HG02938 (cell line): ENCODE measurements around the gene FOXP1.
"Not testable (repeated sequence)": the region's sequence is repeated elsewhere in the genome, so short reads cannot be mapped to it uniquely, and the experiment has no call there.

Experiments used
- ATAC-seq: cut with Tn5 transposase; IDR thresholded peaks from one replicate; pipeline ENCODE4 v1.9.1; 2021; ENCODE audit warnings: mild to moderate bottlenecking, moderate library complexity; ENCODE audit not compliant: unreplicated experiment

The FOXP1 gene

DNA sequence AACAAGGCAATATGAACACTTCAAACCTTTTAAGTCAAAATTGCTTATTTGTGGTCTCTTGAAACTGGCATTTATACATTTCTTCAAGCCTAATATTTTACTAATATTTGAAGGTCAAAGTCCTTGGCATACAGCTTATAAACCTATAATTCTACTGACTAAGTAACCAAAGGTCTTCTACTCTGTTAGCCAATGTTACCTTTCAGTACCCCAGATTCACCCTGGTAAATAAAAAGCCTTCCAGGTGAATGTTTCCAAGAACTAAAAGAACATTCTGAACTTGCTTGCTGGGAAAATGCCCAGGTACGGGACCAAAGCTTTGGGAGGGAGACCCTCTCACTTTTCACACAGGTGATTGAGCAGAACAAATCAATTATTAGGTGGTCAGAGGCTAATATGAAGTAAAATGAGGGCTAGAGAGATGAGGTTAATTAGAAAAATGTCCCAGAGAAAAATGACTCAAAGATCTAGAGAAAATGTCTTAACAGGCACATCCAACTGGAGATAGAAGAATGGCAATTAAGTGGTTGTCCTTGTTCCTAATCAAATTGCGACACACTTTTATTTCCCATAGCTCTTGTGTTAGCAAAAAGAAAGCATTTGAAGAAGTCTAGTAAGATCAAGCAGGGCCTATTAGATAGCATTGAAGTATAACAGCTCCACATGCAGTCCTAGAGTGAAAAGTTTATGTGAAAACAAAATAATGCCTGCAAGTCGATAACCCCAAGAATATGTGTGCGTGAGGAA lies 232.0 kb downstream of the FOXP1 start:
- no peak for ATAC-seq

DNA sequence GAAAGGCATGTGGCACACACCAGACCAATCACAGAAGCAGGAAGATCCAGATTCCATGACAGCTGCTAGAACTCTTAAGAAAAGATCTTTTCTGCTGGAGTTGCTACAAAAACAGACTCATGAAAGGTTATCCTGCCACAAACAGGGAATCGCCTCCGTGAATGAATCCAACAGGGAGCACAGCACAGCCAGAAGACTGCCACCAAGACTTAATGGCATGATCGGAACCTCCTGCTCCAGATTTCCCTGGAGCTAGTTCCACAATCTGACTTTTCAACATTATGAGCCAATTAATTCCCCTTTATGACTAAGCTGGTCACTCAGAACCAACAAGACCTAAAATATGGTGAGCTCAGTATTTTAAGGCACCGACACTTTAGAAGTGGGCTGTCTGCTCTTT lies 232.5 kb downstream of the FOXP1 start:
- no peak for ATAC-seq

DNA sequence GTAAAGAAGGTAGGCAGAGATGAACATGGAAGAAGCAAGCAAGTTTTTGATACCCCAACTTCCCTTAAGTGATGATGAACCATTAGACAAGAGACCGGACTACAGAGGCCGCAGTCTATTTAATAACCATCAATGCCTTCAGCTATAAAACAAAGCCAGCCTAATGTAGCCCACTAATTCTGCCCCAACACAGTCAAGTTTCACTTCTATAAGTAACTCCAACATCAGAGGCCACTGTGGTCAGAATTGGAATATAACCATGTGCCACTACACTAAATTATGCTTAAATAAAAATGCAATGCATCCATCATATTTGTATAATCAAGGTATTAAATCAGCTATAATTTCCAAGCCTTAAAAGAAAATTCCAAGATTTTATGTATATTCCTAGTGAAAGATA lies 234.7 kb downstream of the FOXP1 start:
- no peak for ATAC-seq

DNA sequence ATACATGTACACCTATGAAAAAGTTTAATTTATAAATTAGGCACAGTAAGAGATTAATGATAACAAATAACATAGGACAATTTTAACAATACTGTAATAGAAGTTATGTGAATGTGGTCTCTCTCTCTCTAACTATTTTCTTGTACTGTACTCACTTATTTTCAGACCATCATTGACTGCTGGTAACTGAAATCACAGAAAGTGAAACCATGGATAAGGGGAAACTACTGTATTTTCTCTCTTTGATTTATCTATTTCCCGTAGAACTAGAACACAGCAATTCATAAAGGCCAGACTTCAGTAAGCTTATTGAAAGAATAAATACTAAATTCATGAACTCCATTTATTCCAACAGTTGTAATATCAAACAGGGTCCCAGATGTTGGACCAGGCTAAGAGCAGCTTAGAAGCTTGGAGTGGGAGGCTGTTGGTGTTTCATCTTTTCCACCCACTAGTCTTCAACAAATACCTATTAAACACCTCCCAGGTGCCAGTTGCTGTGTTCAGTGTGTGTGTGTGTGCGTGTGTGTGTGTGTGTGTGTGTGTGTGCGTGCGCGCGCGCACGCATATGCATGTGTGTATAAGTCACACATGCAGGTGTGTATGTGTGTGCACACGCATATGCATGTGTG lies 235.4 kb downstream of the FOXP1 start:
- no peak for ATAC-seq

DNA sequence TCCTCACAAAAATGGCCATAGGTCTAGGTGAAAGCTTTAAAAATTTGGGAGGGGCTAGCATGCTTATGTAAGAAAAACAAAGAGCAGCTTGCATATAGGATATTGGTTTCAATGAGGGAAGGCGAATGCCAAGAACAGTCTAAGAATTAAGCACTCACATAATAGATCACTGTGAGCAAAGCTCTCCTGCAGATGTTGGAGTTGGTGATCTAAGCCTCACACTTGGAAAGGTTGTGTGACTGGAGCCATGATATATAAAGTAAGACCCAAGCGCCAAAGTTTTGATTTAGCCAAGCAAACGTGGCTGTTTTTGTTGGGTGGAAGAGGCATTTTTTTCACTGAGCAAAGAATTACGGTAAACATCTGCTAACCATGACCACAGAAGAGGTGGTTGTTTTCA lies 237.5 kb downstream of the FOXP1 start:
- ATAC-seq = no peak

DNA sequence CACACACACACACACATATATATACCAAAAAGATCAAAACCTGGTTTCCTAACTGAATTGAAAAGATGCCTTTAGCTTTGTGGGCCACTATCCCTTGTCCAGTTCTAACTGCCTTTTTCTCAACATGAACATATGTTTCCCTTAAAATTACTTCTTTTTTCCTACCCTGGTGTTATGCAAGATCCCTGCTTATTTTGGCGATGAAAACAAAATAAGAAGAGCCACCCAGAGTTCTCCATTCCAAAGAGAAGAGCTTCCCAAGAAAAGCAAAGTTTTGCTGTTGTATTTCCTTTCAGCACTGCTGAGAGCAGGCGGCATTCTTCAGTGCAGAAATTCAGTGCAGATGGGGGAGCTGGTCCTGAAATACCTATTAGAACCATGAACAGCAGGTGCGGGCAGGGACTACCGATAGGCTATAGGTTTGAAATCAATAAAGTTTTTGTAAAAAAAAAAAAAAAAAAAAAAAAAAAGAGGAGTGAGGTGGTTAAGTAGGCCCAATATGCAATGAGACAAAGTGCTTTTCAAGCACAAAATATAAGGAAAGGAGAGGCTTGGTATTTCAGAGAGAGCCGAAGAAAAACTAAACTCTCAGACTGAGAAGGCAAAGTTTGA lies 238.0 kb downstream of the FOXP1 start:
- ATAC-seq = no peak

DNA sequence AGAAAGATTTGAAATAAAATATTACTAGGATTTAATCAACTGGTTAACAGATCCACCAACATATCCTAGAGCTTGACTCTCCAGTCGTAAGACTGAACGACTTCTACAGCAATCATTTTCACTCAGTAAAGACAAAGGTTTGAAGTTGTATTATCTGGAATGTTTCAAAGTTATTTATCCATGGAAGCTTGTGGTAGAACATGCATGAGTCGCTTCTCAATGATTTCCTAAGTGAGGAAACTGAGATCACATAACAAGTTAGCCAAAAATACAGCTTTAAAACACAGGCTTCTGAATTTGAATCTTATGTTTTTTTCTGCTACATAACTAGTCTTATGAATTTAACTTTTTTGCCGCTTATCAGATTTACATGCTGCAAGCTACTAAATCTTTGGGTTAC lies 241.8 kb downstream of the FOXP1 start:
- no peak for ATAC-seq

DNA sequence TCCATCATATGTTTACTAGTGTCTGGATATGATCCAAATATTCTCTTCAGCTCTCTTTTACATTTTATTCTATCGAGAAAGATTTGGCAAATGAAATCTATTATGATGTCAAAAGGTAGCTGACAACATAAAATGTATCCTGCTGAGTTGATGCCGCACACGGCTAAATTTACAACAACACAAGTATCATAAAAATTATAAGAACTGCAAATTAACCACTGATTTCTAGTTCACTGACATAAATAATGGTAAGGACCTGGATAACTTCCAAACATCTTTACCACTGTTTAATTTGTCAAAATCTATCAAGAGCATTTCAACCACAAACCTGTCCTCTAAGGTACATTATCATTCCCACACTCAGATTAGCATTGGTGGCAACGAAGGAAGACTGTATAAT lies 244.5 kb downstream of the FOXP1 start:
- no peak for ATAC-seq

DNA sequence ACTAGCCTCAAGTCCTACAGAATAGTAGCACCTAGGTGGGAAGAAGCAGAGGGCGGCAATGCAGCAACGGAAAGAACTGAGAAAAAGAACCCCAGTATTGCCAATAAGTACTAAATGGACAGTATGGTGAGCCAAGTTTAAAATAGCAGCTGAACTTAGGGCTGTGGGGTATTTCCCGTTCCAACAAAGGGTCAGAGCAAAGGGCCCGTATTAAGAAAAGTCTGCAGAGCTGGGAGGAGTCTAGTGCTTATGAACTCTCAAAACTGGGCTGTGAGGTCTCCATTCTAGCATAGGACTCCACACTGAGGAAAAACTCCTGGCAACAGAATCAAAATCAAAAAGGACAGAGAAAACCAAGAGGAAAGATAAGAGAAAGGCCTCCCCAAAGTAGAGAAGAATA lies 250.7 kb downstream of the FOXP1 start:
- no peak for ATAC-seq

DNA sequence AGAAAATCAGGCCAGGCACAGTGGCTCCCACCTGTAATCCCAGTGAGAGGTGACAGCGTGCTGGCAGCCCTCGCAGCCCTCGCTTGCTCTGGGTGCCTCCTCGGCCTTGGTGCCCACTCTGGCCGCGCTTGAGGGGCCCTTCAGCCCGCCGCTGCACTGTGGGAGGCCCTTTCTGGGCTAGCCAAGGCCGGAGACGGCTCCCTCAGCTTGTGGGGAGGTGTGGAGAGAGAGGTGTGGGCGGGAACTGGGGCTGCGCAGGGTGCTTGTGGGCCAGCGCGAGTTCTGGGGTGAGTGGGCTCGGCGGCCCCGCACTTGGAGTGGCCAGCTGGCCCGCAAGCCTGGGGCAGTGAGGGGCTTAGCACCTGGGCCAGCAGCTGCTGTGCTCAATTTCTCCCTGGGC lies 252.6 kb downstream of the FOXP1 start:
- no peak for ATAC-seq

DNA sequence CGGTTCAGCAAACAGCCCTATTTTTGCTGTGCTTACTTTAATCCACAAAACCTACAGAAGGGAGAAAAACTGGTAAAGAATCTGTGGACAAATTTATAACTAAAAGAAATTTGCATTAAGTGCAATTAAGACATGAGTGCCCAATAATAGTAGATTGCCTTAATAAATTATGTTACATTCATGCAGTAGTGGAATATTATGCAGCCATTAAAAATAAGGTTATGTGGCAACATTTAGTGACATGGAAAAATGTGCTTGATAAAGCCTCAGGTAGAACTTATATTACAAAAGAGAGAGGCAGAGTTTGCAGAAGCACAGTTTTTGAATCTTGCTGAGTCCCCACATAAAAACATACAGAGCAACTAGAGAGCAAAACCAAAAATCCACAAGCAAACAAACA lies 253.0 kb downstream of the FOXP1 start:
- no peak for ATAC-seq

DNA sequence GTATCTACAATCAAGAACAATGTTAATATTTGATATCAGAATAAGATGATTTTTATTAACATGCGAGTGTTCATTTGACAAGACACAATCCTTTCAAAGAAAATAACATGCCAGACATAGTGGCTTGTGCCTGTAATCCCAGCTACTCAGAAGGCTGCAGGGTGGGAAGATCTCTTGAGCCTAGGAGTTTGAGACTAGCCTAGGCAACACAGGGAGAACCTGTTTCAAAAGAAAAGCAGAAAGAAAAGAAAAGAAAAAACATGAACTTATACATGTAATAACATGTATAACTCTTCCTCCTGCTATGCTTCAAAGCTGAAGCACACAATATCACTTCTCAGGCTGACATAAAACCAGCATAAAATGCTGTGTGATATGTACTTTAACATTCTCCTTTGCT lies 253.7 kb downstream of the FOXP1 start:
- ATAC-seq = no peak

DNA sequence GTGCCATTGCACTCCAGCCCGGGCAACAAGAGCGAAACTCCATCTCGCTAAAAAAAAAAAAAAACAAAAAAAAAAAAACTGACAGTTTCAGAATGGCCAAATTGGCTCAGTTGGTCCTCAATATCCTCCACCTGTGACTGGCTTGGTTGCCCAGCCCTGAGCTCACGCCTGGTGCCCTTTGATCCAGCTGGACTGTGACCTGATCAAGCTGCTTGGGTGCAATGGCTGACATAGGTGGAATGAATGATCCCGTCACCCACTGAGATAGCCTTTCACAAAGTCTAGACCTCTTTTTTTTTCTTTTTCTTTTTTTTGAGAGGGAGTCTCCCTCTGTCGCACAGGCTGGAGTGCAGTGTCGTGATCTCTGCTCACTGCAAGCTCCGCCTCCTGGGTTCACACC lies 254.6 kb downstream of the FOXP1 start:
- no peak for ATAC-seq

DNA sequence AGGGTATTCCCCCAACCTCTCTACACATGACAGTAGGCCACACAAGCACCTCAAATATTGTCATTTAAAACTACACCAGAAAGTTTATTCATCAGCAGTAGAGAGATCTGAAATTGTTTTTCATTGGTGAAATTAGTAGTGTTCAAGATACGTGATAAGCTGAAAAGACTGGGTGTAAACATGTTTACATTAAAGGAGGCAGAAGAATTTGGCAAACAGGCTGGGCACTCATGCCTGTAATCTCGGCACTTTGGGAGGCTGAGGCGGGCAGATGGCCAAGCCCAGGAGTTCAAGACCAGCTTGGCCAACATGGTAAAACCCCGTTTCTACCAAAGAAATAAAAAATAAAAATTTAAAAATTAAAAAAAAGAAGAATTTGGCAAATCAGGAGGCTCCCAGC lies 255.6 kb downstream of the FOXP1 start:
- no peak for ATAC-seq

DNA sequence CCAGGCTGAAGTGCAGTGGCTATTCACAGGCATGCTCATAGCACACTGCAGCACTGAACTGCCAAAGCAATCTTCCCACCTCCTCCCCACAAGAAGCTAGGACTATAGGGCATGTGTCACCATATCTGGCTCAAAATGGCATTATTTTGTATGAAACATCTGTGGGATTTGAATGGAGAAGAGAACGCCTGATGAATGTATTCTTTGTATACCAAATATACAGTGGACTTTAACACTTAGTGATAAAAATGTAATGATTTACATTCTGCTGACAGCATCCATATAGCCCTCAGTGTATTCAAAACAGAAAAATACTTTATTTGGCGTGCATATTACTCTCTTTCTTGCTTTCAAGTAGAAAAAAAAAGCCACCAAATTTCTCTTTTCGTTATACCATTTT lies 257.8 kb downstream of the FOXP1 start:
- ATAC-seq = no peak

DNA sequence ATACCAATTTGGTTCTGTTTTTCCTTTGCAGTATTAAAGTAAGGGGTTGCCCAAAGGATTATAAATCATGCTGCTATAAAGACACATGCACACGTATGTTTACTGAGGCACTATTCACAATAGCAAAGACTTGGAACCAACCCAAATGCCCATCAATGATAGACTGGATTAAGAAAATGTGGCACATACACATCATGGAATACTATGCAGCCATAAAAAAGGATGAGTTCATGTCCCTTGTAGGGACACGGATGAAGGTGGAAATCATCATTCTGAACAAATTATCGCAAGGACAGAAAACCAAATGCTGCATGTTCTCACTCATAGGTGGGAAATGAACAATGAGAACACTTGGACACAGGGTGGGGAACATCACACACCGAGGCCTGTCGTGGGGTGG lies 259.3 kb downstream of the FOXP1 start:
- ATAC-seq = not testable (repeated sequence)

DNA sequence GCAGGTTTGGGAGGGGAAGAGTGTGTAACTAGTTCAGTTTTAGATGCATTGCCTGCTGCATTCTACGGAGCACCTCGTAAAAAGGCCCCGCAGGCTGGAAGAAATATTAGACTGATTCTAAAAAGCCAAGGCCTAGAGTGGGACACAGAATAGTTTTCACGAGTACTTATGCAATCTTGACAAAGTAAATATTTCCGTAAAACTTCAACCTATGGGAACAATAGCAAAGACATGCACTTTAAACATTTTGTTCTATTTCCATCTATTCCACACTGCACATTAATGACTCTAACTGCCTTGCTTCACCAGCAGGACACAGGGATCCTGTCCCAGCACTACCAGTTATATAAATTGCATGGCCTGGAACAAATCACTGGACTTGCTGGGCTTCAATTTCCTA lies 260.0 kb downstream of the FOXP1 start:
- no peak for ATAC-seq

DNA sequence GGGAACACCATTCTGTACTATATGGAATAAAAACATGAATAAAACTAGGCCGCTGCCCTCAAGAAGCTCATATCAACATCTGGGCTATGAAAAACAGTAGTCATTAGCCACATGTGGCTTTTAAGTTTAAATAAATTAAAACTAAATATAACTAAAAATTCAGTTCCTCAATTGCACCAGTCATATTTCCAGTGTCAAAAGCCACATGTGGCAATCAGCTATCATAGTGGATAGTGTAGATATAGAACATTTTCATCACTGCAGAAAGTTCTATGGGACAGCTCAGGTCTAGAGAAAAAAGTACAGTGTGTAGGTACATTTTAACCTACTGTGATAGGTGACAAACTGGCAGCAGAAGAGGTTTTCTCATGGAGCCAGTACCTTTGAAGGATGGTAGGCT lies 261.4 kb downstream of the FOXP1 start:
- ATAC-seq = no peak

DNA sequence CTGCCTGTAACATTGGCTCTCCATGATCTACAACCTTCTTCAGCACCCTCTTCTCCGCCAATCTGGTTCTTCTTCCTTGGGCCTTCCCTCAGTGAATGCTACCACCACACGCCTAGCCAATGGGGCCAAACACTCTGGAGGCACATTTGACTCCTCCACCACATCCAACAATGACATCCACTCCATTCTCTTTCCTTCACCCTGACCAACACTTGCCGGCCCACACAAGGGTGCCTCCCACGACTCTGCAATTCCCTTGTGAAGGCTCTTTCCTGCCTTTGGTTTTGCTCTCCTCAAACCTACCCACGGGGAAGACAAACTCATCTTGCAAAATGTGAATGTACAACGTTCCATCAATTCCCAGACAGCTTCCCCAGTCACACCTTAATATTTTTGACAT lies 263.8 kb downstream of the FOXP1 start:
- ATAC-seq = no peak

DNA sequence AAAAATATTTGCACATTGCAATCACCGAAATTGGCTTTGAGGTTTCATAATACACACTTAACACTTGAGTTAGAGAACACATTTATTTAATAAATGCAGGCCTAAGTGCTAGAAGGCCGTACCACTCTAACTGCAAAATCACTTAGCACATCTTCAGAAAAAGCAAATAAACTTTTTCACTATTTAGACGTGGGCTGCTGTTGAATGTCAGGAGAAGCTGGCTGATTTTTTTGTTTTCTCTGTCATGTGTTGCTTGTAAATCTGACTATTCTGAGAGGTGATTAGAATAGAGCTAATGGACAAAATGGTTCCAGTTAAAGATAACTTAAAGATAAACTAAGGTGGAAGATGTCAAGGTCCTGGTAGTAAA lies 265.1 kb downstream of the FOXP1 start:
- ATAC-seq = no peak

DNA sequence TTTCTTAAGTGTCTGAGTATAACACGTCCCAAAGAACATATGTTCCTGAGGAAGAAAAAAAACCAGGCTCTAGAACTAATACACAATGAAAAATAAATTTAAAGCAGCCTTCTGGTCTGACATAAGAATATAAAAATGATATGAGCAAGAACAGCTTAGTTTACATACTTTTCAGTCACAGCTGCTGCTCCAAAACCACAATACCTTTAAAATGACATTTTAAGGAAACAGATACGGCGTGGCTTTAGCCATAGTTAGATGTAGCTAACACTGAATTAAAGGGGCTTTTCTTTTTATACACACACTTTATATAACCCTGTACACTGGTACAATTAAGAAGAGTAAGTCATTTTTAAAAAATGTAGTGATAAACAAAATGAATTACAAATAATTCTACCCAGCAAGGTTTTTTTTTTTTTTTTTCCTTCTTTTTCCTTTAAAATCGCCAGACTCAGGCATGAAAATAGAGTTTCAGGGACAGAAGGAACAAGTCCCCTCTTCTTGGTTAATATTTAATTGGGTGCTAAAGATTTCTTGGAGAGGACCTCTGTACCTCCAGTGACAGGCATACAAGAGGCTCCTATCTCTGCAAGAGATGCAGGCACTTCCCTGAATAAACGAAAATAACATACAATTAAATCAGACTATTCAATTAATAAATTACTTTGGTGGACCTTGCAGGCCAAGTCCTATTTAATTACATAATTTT lies 265.6 kb downstream of the FOXP1 start:
- no peak for ATAC-seq

DNA sequence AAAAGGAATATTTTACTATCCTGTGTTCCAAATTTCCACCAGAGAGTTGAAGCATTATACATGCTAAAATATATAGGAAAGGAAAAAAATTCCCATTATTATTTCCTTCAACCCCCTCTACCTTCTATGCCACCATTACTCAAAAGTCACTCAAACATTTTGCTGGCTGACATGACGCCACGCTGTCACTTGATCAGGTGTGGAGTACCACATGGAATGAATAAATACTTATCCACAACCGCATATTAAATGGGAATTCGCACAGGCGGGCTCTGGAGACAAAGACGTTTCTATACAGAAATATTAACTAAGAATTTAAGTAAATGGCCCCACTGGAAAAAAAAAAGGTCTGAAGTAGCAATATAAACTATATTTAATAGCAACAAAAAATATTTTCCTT lies 266.4 kb downstream of the FOXP1 start:
- ATAC-seq = no peak
